Keratinocyte (primary cell): Measurements from ENCODE around the gene MFSD2A. TPM values are rescaled to one million over a fixed set of nuclear protein-coding genes. Genes with fewer than 3 reads are reported as not detected.
"Not testable (repeated sequence)": the region's sequence is repeated elsewhere in the genome, so short reads cannot be mapped to it uniquely, and the experiment has no call there.

Source experiments
- DNase-seq: peaks from one replicate; pipeline ENCODE4 v3.0.0-alpha.2; 2011; ENCODE audit warnings: low read depth, missing footprints, low spot score
- FAIRE-seq: peaks from 2 replicates; lab custom pipeline; 2011; peaks lifted over from hg19 to GRCh38; lab: Jason Lieb, UNC
- H2AFZ ChIP-seq: 2 replicates; pipeline ENCODE4 v1.6.0; 2012; ENCODE audit warnings: low read length, control low read depth, inconsistent platforms; ENCODE audit not compliant: control insufficient read depth
- H3K27ac ChIP-seq: 2 replicates; pipeline ENCODE4 v1.5.1; 2011; ENCODE audit warnings: low read length; ENCODE audit not compliant: control insufficient read depth, insufficient read depth
- H3K27me3 ChIP-seq: 3 replicates; pipeline ENCODE4 v1.6.0; 2011; ENCODE audit warnings: low read length; ENCODE audit not compliant: control insufficient read depth, insufficient read depth; ENCODE audit errors: extremely low read depth
- H3K36me3 ChIP-seq, 2 experiments: 2 replicates in 1 of 2; 3 replicates in 1 of 2; pipeline ENCODE4 v1.5.1; 2011; ENCODE audit warnings: low read length in 2 of 2, mild to moderate bottlenecking in 1 of 2; ENCODE audit not compliant: control insufficient read depth in 2 of 2, insufficient read depth in 2 of 2; ENCODE audit errors: extremely low read depth in 1 of 2
- H3K4me1 ChIP-seq: 3 replicates; pipeline ENCODE4 v1.5.1; 2011; ENCODE audit warnings: low read length; ENCODE audit not compliant: control insufficient read depth, insufficient read depth; ENCODE audit errors: extremely low read depth
- H3K4me2 ChIP-seq: 3 replicates; pipeline ENCODE4 v1.6.0; 2011; ENCODE audit warnings: low read depth, low read length; ENCODE audit not compliant: control insufficient read depth, insufficient read depth; ENCODE audit errors: extremely low read depth
- H3K4me3 ChIP-seq, 3 experiments: fragments of 200-600 bp in 1 of 3; sonication (generic) in 1 of 3; 2 replicates in 2 of 3; 3 replicates in 1 of 3; pipeline ENCODE4 v1.5.1; 2011 to 2016; ENCODE audit warnings: low read length in 3 of 3, mild to moderate bottlenecking in 3 of 3, control low read depth in 2 of 3, inconsistent platforms in 1 of 3, low read depth in 1 of 3, mixed read lengths in 1 of 3, mixed run types in 1 of 3, moderate library complexity in 1 of 3; ENCODE audit not compliant: control insufficient read depth in 2 of 3, insufficient read depth in 2 of 3; ENCODE audit errors: extremely low read depth in 1 of 3
- H3K79me2 ChIP-seq: 2 replicates; pipeline ENCODE4 v1.6.0; 2012; ENCODE audit warnings: low read length; ENCODE audit not compliant: control insufficient read depth, insufficient read depth
- H3K9ac ChIP-seq: 3 replicates; pipeline ENCODE4 v1.6.0; 2011; ENCODE audit warnings: low read length; ENCODE audit not compliant: control insufficient read depth, insufficient read depth; ENCODE audit errors: extremely low read depth
- H3K9me1 ChIP-seq: 3 replicates; pipeline ENCODE4 v1.6.0; 2011; ENCODE audit warnings: low read length; ENCODE audit not compliant: control insufficient read depth, insufficient read depth; ENCODE audit errors: extremely low read depth
- H3K9me3 ChIP-seq: 2 replicates; pipeline ENCODE4 v1.5.1; 2012; ENCODE audit warnings: low read depth, low read length; ENCODE audit not compliant: control insufficient read depth
- H4K20me1 ChIP-seq: 3 replicates; pipeline ENCODE4 v1.6.0; 2011; ENCODE audit warnings: low read length; ENCODE audit not compliant: control insufficient read depth, insufficient read depth; ENCODE audit errors: extremely low read depth
- CTCF ChIP-seq, 3 experiments: IDR thresholded peaks in 1 of 3; conservative IDR thresholded peaks in 1 of 3; optimal IDR thresholded peaks in 1 of 3; 2 replicates in 2 of 3; 3 replicates in 1 of 3; pipeline versions ENCODE3 to v1.5.1; 2011; ENCODE audit warnings: low read length in 3 of 3, mild to moderate bottlenecking in 3 of 3, moderate library complexity in 2 of 3, control low read depth in 1 of 3, inconsistent platforms in 1 of 3; ENCODE audit not compliant: insufficient read depth in 2 of 3; ENCODE audit errors: extremely low read depth in 1 of 3
- EZH2 ChIP-seq: IDR thresholded peaks from one replicate; pipeline ENCODE4 v1.6.1; 2012; ENCODE audit warnings: inconsistent platforms, mild to moderate bottlenecking, low read length, moderate library complexity
- dilution Hi-C: fragments of 300-500 bp; cut with MboI; formaldehyde crosslinking; loops from one replicate; pipeline ENCODE4 v1.7.0; 2020; ENCODE audit warnings: low sequenced_read_pairs; ENCODE audit not compliant: extremely low pct_ligation_motif_present
- polyA plus RNA-seq, 5 experiments: library from polyadenylated mRNA; depleted of rRNA in 3 of 5; stranded (reverse) in 3 of 5; stranded (forward) in 1 of 5; unstranded in 1 of 5; fragments of >200 nt; gene quantifications; 1 replicate in 1 of 5; 2 replicates in 3 of 5; 3 replicates in 1 of 5; pipeline versions ENCODE4 v1.2.1 to v1.2.3, GENCODE V29; 2011 to 2012; ENCODE audit warnings: missing spikeins in 2 of 5, low read depth in 1 of 5, low replicate concordance in 1 of 5

Gene MFSD2A
- polyA plus RNA-seq, 1 donor (not counting 4 experiments of a cell fraction or from before 2014, with no cell fraction given) = 50.1 TPM

GRCh38 chr1:40004857-40005256 lies 49.9 kb downstream of the MFSD2A start:
- no peaks in the 10 kb centered on the region for H3K9me1 ChIP-seq
- peak overlapping the region in 2 of 3 experiments; percentile 12 to 47 for H3K4me3 ChIP-seq
- H3K36me3 ChIP-seq = no peaks in the 10 kb centered on the region
- TF ChIP-seq CTCF (optimal IDR thresholded peaks at IDR 0.05 in 1 of 3, IDR thresholded peaks at IDR 0.05 in 1 of 3, conservative IDR thresholded peaks at IDR 0.05 in 1 of 3; ENCODE audit: extremely low read depth in 1 of 3, insufficient read depth in 2 of 3, low read length in 3 of 3) (no peak), EZH2 (no peak)
- H3K27me3 ChIP-seq = no peaks in the 10 kb centered on the region
- no peaks in the 10 kb centered on the region for H3K79me2 ChIP-seq
- DNase-seq (no peak), FAIRE-seq (peak; percentile 60)
- H3K4me1 ChIP-seq = peaks cover 18% of the 10 kb centered on the region
- peak overlapping the region; percentile 62 for H2AFZ ChIP-seq
- no peaks in the 10 kb centered on the region for H4K20me1 ChIP-seq
- no peaks in the 10 kb centered on the region for H3K9me3 ChIP-seq
- peak overlapping the region; percentile 79 for H3K4me2 ChIP-seq
- H3K9ac ChIP-seq = peak overlapping the region; percentile 58
- dilution Hi-C loops = no loop called here
- H3K27ac ChIP-seq = peak overlapping the region; percentile 75

DNA sequence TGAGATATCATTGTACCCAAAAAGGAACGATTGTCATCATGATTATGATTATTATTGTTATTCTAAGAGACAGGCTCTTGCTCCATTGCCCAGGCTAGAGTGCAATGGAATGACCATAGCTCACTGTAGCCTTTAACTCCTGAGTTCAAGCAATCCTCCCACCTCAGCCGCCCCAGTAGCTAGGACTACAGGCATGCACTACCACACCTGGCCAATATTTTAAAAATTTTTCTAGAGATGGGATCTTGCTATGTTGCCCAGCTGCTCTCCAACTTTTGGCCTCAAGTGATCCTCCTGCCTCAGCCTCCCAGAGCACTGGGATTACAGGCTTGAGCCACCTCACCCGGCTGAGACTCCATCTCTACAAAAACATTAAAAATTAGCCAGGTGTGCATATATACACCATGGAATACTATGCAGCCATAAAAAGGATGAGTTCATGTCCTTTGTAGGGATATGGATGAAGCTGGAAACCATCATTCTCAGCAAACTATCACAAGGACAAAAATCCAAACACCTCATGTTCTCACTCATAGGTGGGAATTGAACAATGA lies 52.6 kb downstream of the MFSD2A start:
- H4K20me1 ChIP-seq, H3K9ac ChIP-seq, H3K36me3 ChIP-seq, H3K9me1 ChIP-seq, H3K79me2 ChIP-seq, dilution Hi-C loops, H2AFZ ChIP-seq, H3K4me2 ChIP-seq, H3K9me3 ChIP-seq, H3K4me3 ChIP-seq, FAIRE-seq, H3K27me3 ChIP-seq, DNase-seq, H3K27ac ChIP-seq: not testable (repeated sequence)
- H3K4me1 ChIP-seq = peaks cover 18% of the 10 kb centered on the region

GRCh38 chr1:40011198-40011597 lies 56.3 kb downstream of the MFSD2A start:
- dilution Hi-C loops = no loop called here
- Histone ChIP-seq H3K27me3 (no peaks in the 10 kb centered on the region), H2AFZ (no peak overlapping the region), H3K4me1 (peaks cover 30% of the 10 kb centered on the region), H3K9me3 (no peaks in the 10 kb centered on the region), H3K79me2 (no peaks in the 10 kb centered on the region), H3K27ac (no peak overlapping the region), H3K4me3 (no peak overlapping the region), H3K9me1 (no peaks in the 10 kb centered on the region), H4K20me1 (no peaks in the 10 kb centered on the region), H3K9ac (no peak overlapping the region), H3K36me3 (no peaks in the 10 kb centered on the region), H3K4me2 (no peak overlapping the region)
- TF ChIP-seq CTCF (optimal IDR thresholded peaks at IDR 0.05 in 1 of 3, IDR thresholded peaks at IDR 0.05 in 1 of 3, conservative IDR thresholded peaks at IDR 0.05 in 1 of 3; ENCODE audit: extremely low read depth in 1 of 3, insufficient read depth in 2 of 3, low read length in 3 of 3) (no peak), EZH2 (no peak)
- DNase-seq (no peak), FAIRE-seq (no peak)
